ENCODE results near the gene MRPL14.

- TF ChIP-seq, protein P1, sequence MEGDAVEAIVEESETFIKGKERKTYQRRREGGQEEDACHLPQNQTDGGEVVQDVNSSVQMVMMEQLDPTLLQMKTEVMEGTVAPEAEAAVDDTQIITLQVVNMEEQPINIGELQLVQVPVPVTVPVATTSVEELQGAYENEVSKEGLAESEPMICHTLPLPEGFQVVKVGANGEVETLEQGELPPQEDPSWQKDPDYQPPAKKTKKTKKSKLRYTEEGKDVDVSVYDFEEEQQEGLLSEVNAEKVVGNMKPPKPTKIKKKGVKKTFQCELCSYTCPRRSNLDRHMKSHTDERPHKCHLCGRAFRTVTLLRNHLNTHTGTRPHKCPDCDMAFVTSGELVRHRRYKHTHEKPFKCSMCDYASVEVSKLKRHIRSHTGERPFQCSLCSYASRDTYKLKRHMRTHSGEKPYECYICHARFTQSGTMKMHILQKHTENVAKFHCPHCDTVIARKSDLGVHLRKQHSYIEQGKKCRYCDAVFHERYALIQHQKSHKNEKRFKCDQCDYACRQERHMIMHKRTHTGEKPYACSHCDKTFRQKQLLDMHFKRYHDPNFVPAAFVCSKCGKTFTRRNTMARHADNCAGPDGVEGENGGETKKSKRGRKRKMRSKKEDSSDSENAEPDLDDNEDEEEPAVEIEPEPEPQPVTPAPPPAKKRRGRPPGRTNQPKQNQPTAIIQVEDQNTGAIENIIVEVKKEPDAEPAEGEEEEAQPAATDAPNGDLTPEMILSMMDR (IDR thresholded peaks at IDR 0.05), result no peak
- no peak for TF ChIP-seq POLR2A (IDR thresholded peaks at IDR 0.05)
These were observed 7.5 kb downstream of the MRPL14 start for GRCh38 chr6:44119704-44120262.

Measured in testis (tissue), 2 donors.